Lung (tissue), 12 donors: ENCODE measurements around the gene LIMS2. TPM values are rescaled to one million over a fixed set of nuclear protein-coding genes. Genes with fewer than 3 reads are reported as not detected.
A peak's percentile ranks its signal among the peaks of the same experiment; 100 is the strongest.

Source experiments
- ATAC-seq: fragments of 200-7000 bp; cut with Tn5 transposase; one replicate; pipeline ENCODE4 v1.9.1; 2020; ENCODE audit warnings: moderate number of reproducible peaks; ENCODE audit not compliant: insufficient read depth, low FRiP score
- DNase-seq, 3 donors: peaks; one replicate each; pipeline ENCODE4 v3.0.0-alpha.2; 2013 to 2017
- H3K27ac ChIP-seq, 2 donors: one replicate each; pipeline ENCODE4 v1.5.1; 2013; ENCODE audit warnings: mild to moderate bottlenecking in 2 of 2, moderate library complexity in 2 of 2, control low read depth in 1 of 2, inconsistent platforms in 1 of 2, low read depth in 1 of 2, low read length in 1 of 2
- H3K27me3 ChIP-seq, 3 donors: one replicate each; pipeline ENCODE4 v1.5.1; 2013; ENCODE audit warnings: low read length in 2 of 3; ENCODE audit not compliant: control insufficient read depth in 3 of 3, insufficient read depth in 3 of 3
- H3K36me3 ChIP-seq, 4 donors: one replicate each; pipeline ENCODE4 v1.5.1; 2013; ENCODE audit warnings: low read length in 4 of 4, mild to moderate bottlenecking in 1 of 4, moderate library complexity in 1 of 4; ENCODE audit not compliant: control insufficient read depth in 4 of 4, insufficient read depth in 4 of 4
- H3K4me1 ChIP-seq, 5 donors: one replicate each; pipeline ENCODE4 v1.5.1; 2013; ENCODE audit warnings: low read length in 5 of 5, mild to moderate bottlenecking in 2 of 5, moderate library complexity in 1 of 5; ENCODE audit not compliant: control insufficient read depth in 5 of 5, insufficient read depth in 5 of 5
- H3K4me3 ChIP-seq: one replicate; pipeline ENCODE4 v1.5.1; 2013; ENCODE audit warnings: mild to moderate bottlenecking, control low read depth, moderate library complexity
- H3K9ac ChIP-seq, 2 donors: one replicate each; pipeline ENCODE4 v1.5.1; 2013; ENCODE audit warnings: low read length in 2 of 2, control low read depth in 1 of 2; ENCODE audit not compliant: insufficient read depth in 1 of 2
- H3K9me3 ChIP-seq, 4 donors: one replicate each; pipeline ENCODE4 v1.5.1; 2013; ENCODE audit warnings: low read length in 3 of 4, mild to moderate bottlenecking in 1 of 4, moderate library complexity in 1 of 4; ENCODE audit not compliant: control insufficient read depth in 4 of 4, insufficient read depth in 3 of 4
- WGBS, 2 donors: extraction: QIAGEN DNeasy Blood & Tissue Kit; methylation state at CpG; one replicate each; pipeline ENCODE4 v1.1.7; 2013; 5-methylcytosine and 5-hydroxymethylcytosine counted together
- polyA plus RNA-seq, 2 donors: library from polyadenylated mRNA; stranded (reverse); fragments of 200-250 nt; gene quantifications; one replicate each; pipeline ENCODE4 v1.2.1, GENCODE V29; 2013
- total RNA-seq, 2 donors: library from RNA; depleted of rRNA in 1 of 2; stranded (reverse); fragments of >200 nt in 1 of 2; gene quantifications; one replicate each; pipeline ENCODE4 v1.2.1, GENCODE V29; 2014 to 2021
- TF ChIP-seq, protein P1 (sequence below): IDR thresholded peaks from 2 replicates; pipeline ENCODE4 v1.5.1; 2012; ENCODE audit warnings: mild to moderate bottlenecking; ENCODE audit errors: control extremely low read depth, extremely low read depth
- donor health status: control.
- donor health status: control.
- donor health status: Bipolar disorder and iron deficiency.
- donor health status: healthy.
- donor health status: DM: yes; HTN: yes; CAD: no.

The LIMS2 gene
- total and polyA plus RNA-seq, 4 donors = 22.2 to 138 (median 80.4) TPM

DNA sequence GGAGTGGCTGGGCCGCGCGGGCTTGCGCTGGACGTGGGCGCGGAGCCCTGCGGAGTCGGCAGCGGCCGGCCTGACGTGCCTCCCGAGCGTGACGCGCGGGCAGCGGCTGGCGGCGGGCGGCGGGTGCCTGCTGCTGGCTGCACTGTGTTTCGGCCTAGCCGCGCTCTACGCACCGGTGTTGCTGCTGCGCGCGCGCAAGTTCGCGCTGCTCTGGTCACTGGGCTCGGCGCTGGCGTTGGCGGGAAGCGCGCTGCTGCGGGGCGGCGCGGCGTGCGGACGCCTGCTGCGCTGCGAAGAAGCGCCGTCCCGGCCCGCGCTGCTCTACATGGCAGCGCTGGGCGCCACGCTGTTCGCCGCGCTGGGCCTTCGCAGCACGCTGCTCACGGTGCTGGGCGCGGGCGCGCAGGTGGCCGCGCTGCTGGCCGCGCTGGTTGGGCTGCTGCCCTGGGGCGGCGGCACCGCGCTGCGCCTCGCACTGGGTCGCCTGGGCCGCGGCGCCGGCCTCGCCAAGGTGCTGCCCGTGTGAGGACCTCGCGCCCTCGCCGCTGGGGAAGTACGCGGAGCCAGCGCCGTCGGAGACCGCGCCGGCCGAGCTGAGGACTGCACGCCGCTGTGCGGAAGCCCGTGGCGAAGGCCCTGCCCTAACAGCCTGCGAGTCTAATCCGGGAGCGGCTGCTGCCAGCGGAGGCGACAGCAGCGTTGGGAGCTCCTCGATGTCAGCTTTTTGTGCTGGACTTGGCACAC, 26.5 kb upstream of the LIMS2 start:
- 1% methylated on average over 58 to 108 of the region's 108 CpGs for WGBS, 2 donors
- Histone ChIP-seq H3K9me3 (no peaks in the 10 kb centered on the region), H3K4me1 (peaks cover 8 to 56% (median 15%) of the 10 kb centered on the region in 5 donors), H3K9ac (peak overlapping the region; percentile 41 to 74), H3K27me3 (no peaks in the 10 kb centered on the region), H3K36me3 (peaks cover 0 to 9% (median 4%) of the 10 kb centered on the region in 4 donors), H3K4me3 (peak overlapping the region; percentile 89), H3K27ac (peak overlapping the region; percentile 94 to 99)
- DNase-seq = peak; percentile 86 to 87 (median 86)
- peak; percentile 56 for ATAC-seq
- TF ChIP-seq, protein P1, sequence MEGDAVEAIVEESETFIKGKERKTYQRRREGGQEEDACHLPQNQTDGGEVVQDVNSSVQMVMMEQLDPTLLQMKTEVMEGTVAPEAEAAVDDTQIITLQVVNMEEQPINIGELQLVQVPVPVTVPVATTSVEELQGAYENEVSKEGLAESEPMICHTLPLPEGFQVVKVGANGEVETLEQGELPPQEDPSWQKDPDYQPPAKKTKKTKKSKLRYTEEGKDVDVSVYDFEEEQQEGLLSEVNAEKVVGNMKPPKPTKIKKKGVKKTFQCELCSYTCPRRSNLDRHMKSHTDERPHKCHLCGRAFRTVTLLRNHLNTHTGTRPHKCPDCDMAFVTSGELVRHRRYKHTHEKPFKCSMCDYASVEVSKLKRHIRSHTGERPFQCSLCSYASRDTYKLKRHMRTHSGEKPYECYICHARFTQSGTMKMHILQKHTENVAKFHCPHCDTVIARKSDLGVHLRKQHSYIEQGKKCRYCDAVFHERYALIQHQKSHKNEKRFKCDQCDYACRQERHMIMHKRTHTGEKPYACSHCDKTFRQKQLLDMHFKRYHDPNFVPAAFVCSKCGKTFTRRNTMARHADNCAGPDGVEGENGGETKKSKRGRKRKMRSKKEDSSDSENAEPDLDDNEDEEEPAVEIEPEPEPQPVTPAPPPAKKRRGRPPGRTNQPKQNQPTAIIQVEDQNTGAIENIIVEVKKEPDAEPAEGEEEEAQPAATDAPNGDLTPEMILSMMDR = no peak

DNA sequence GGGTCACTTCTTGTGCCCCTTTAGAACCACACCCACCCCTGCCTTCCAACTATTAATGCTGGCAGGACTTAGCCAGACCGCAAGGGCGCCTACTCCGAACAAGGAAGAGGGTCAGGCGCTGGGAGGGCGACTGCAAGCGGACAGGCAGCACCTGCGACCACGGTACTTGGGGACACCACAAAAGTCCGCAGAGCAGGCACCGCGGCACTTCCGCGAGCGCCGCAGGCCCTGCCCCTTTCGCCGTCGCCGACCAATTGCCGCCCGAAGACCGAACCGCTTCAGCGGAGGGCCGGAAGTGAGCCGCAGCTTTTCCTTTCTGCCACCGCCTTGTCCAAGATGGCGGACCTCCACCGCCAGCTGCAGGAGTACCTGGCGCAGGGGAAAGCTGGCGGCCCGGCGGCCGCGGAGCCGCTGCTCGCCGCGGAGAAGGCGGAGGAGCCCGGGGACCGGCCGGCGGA, 25.9 kb upstream of the LIMS2 start, which contains the start of gene SFT2D3:
Gene SFT2D3, plus strand, starts transcription at position 305 of the 458 bp plus-strand sequence. Its CDS starts 32 bp downstream, at position 337.
- 0 to 1% methylated on average over 40 to 44 of the region's 44 CpGs for WGBS, 2 donors
- ATAC-seq = peak; percentile 90
- no peaks in the 10 kb centered on the region for H3K9me3 ChIP-seq
- H3K27ac ChIP-seq = peak within 1 kb of the TSS; percentile 94 to 99
- peak within 1 kb of the TSS; percentile 59 to 74 for H3K9ac ChIP-seq
- TF ChIP-seq, protein P1 = no peak
- peaks cover 6 to 50% (median 10%) of the 10 kb centered on the region in 5 donors for H3K4me1 ChIP-seq
- peak within 1 kb of the TSS; percentile 89 for H3K4me3 ChIP-seq
- peak; percentile 94 to 96 (median 94) for DNase-seq
- no peaks in the 10 kb centered on the region for H3K27me3 ChIP-seq
- peaks cover 0 to 8% (median 2%) of the 10 kb centered on the region in 4 donors for H3K36me3 ChIP-seq

DNA sequence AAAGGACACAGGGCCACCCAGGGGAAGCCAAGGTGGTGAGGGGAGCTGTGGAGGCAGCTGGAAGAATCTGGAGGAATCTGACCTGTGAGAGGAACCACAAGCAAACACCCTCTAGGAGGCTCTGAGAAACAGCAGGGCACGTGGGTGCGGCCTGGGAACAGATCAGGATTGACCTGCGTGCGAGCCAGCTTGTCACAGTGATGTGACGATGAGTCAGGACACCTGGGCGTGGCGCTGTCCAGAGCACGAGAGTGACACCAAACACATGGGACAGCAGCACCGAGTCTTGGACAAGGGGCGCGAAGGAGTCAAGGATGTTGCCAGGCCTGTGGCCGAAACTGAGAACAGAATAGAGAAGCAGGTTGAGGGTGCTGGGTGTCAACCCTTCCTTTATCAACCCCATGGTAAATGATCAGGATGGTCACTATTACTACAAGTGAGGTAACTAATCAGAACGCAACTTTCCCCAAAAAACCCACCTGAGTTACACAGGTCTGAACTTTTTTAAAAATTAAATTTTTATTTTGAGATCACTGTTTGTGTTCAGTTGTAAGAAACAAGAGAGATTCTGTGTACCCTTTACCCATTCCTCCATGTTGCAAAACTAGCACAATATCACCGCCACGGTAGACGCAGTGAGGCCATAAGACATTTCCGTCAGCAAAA, 25.3 kb upstream of the LIMS2 start:
- ATAC-seq (peak; percentile 8), DNase-seq (peak in 2 of 3 donors; percentile 29 to 37)
- peaks cover under 1 to 44% (median 12%) of the 10 kb centered on the region in 5 donors for H3K4me1 ChIP-seq
- peak overlapping the region; percentile 94 to 99 for H3K27ac ChIP-seq
- WGBS, 2 donors = 47 to 57% methylated on average over 17 of the region's 17 CpGs
- no peaks in the 10 kb centered on the region for H3K9me3 ChIP-seq
- H3K27me3 ChIP-seq = no peaks in the 10 kb centered on the region
- peak overlapping the region; percentile 28 for H3K4me3 ChIP-seq
- H3K9ac ChIP-seq = peak overlapping the region; percentile 59 to 67
- peaks cover 0 to 5% (median 2%) of the 10 kb centered on the region in 4 donors for H3K36me3 ChIP-seq
- TF ChIP-seq, protein P1 = no peak
